ENCODE measurements around the gene C2orf72.

The C2orf72 gene

DNA sequence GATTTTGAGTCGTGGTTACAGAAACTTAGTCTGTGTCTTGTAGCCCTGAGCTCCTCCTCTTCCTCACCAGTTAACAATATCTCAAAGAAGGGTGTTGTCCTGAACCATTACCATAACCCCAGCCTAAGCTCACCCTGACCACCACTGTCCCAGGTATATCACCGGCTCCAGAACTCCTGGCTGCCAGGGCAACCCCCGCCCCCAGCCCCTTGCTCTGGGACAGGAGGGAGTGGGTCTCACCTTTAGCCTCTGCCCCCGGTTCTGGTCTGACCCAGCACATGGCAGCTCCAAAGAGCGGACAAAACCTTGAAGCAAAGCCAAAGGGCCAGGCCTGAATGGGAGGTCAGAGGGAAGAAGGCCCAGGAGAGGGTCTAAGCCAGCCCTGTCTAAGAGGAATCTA, 13.8 kb downstream of the C2orf72 start:
- DNase-seq (ENCODE audit: insufficient read length, low spot score): no peak
- TF ChIP-seq, protein P1, sequence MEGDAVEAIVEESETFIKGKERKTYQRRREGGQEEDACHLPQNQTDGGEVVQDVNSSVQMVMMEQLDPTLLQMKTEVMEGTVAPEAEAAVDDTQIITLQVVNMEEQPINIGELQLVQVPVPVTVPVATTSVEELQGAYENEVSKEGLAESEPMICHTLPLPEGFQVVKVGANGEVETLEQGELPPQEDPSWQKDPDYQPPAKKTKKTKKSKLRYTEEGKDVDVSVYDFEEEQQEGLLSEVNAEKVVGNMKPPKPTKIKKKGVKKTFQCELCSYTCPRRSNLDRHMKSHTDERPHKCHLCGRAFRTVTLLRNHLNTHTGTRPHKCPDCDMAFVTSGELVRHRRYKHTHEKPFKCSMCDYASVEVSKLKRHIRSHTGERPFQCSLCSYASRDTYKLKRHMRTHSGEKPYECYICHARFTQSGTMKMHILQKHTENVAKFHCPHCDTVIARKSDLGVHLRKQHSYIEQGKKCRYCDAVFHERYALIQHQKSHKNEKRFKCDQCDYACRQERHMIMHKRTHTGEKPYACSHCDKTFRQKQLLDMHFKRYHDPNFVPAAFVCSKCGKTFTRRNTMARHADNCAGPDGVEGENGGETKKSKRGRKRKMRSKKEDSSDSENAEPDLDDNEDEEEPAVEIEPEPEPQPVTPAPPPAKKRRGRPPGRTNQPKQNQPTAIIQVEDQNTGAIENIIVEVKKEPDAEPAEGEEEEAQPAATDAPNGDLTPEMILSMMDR (IDR thresholded peaks at IDR 0.05; ENCODE audit: insufficient read depth, missing control alignments): no peak
- FAIRE-seq: no peak

GRCh38 chr2:231052494-231053451, 15.4 kb downstream of the C2orf72 start:
- TF ChIP-seq, protein P1 (IDR thresholded peaks at IDR 0.05; ENCODE audit: insufficient read depth, missing control alignments): peak; percentile 57
- no peak for FAIRE-seq
- peak; percentile 51 for DNase-seq (ENCODE audit: insufficient read length, low spot score)

DNA sequence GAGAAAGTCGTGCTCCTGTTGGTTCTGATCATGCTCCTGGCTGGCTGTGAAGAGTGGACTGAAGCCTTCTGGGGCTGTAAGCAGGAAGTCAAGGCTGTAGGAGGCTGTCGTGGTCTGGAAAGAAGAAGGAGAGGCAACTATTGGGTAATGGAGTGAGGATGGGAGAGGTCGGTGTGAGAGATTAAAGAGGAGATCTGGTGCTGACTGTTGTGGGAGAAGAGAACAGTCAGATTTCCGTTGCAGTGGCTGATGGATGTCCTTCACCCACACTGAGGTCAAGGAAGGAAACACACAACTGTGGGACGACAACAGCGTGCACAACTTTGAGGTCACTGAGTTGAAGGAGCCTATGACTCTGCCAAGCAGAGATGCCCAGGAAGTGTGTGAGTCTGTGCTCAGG, 16.5 kb downstream of the C2orf72 start:
- DNase-seq (ENCODE audit: insufficient read length, low spot score) (no peak), FAIRE-seq (no peak)
- TF ChIP-seq, protein P1 (IDR thresholded peaks at IDR 0.05; ENCODE audit: insufficient read depth, missing control alignments): no peak

GRCh38 chr2:231056453-231057416, 19.4 kb downstream of the C2orf72 start, which contains the start of gene PSMD1:
Gene PSMD1 (plus strand): TSS chr2:231056867. CDS start chr2:231057026, 159 bp downstream.
- TF ChIP-seq, protein P1 (IDR thresholded peaks at IDR 0.05; ENCODE audit: insufficient read depth, missing control alignments): peak; percentile 77
- FAIRE-seq: no peak
- peak; percentile 79 for DNase-seq (ENCODE audit: insufficient read length, low spot score)

DNA sequence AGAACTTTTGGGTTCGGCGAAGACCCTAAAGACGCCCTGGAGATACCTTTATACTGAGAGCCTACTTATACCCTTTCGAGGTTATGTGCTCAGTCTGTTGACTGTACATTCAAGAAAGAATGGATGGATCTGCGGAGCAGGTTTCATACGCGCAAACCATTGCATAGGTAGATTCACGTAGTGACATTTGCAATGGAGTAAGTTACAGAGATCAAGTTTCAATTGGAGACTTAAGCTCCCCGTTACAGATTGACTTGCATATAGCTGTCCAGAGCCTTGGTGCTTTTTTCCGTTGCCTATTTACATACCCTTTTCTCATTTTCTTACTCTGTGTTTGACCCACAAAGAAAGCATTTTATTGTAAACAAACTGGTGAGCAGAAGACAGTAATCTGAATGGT, 20.3 kb downstream of the C2orf72 start:
- FAIRE-seq (no peak), DNase-seq (ENCODE audit: insufficient read length, low spot score) (no peak)
- TF ChIP-seq, protein P1 (IDR thresholded peaks at IDR 0.05; ENCODE audit: insufficient read depth, missing control alignments): no peak

DNA sequence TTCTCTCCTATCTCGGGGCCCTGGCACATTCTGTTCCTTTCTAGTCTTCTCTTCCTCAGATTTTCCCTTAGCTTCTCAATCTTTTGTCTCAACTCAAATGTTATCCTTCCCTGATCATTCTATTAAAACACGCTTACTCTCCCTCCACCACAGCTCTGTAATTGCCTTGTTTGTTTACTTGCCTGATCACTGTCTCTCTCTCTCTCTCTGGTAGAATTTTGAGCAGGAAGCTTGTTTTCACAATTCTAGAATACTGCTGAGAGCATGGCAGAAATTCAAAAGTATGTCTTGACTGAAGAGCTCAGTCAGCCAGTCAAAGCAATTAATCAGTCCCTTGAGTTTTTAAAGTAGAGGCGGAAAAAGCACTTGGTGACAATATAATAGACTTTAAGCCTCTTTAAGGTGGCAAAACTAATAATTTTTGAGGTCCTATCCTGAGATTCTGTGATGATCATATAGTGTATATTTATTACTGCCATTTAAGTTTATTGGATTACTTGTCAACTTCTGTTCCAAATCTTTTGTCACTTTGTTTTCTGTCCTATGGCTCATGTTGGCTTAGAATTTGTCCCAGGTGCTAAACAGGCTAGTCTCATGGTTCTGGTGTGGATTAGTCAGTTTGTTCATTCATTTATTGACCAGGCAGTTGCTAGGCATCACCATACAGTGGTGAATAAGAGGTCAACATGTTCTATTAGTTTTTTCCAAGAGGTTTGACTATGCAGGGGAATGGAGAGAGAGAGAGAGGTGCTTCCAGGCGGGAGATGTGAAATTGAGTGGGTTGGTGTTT, 21.6 kb downstream of the C2orf72 start:
- DNase-seq (ENCODE audit: insufficient read length, low spot score) (no peak), FAIRE-seq (no peak)
- TF ChIP-seq, protein P1 (IDR thresholded peaks at IDR 0.05; ENCODE audit: insufficient read depth, missing control alignments): no peak
